Stomach smooth muscle (tissue), 2 donors: Measurements from ENCODE around the gene HLA-DMA.

Experiments
- H3K27ac ChIP-seq: one replicate; pipeline ENCODE4 v1.7.0; 2013; ENCODE audit warnings: mild to moderate bottlenecking, low read length, inconsistent platforms
- H3K27me3 ChIP-seq, 2 donors: one replicate each; pipeline ENCODE4 v1.7.0; 2013; ENCODE audit warnings: low read length in 2 of 2; ENCODE audit not compliant: insufficient read depth in 2 of 2, control insufficient read depth in 1 of 2
- H3K36me3 ChIP-seq, 2 donors: one replicate each; pipeline ENCODE4 v1.7.0; 2013; ENCODE audit warnings: low read length in 2 of 2; ENCODE audit not compliant: control insufficient read depth in 2 of 2, insufficient read depth in 2 of 2
- H3K4me1 ChIP-seq: one replicate; pipeline ENCODE4 v1.7.0; 2013; ENCODE audit warnings: low read length; ENCODE audit not compliant: control insufficient read depth, insufficient read depth
- H3K4me3 ChIP-seq, 2 donors: one replicate each; pipeline ENCODE4 v1.7.0; 2013; ENCODE audit warnings: low read length in 2 of 2
- H3K9ac ChIP-seq, 2 donors: one replicate each; pipeline ENCODE4 v1.7.0; 2013; ENCODE audit warnings: low read length in 2 of 2, mild to moderate bottlenecking in 1 of 2
- H3K9me3 ChIP-seq, 2 donors: one replicate each; pipeline ENCODE4 v1.7.0; 2013; ENCODE audit warnings: low read length in 2 of 2; ENCODE audit not compliant: control insufficient read depth in 2 of 2
- donor health status: healthy.
- donor health status: Pancreatic carcinoma.

Gene HLA-DMA

GRCh38 chr6:32952817-32953739, at the start of gene HLA-DMA:
HLA-DMA (minus strand) TSS chr6:32953097; CDS start chr6:32953036, 61 bp downstream.
- Histone ChIP-seq H3K27me3 (no peaks in the 10 kb centered on the region), H3K9me3 (no peaks in the 10 kb centered on the region), H3K36me3 (no peaks in the 10 kb centered on the region), H3K4me3 (peak within 1 kb of the TSS; percentile 3 to 68), H3K9ac (peak within 1 kb of the TSS; percentile 3 to 58), H3K4me1 (peaks cover 14% of the 10 kb centered on the region), H3K27ac (peak within 1 kb of the TSS; percentile 87)

- H3K4me1 ChIP-seq = no peaks in the 10 kb centered on the region
These were observed 48.8 kb upstream of the HLA-DMA start for GRCh38 chr6:33001685-33002084.

DNA sequence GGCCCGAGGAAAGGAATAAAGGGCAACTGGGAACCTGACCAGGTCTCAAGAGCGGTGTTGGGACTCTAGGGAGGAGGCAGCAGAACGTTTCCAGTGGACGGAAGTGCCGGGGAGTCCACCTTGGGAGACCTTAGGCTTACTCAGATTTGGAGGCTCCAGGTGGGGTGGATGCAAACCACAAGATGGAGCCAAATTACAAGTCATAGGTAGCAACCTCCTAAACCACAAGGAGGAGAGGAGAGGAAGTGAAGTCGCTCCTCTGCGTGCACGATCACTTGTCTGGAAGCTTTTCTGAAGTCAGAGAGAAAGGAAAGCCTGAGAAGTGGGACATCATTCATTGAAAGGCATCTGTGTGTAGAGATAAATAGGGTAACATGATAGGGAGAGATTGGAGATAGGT, 47.2 kb upstream of the HLA-DMA start:
- H3K9ac ChIP-seq = no peak overlapping the region
- peaks cover 9 to 13% of the 10 kb centered on the region in 2 donors for H3K27me3 ChIP-seq
- no peaks in the 10 kb centered on the region for H3K36me3 ChIP-seq
- no peaks in the 10 kb centered on the region for H3K9me3 ChIP-seq
- H3K4me1 ChIP-seq = no peaks in the 10 kb centered on the region
- H3K27ac ChIP-seq = no peak overlapping the region
- H3K4me3 ChIP-seq = no peak overlapping the region

More at GRCh38 chr6:33001685-33002084, 48.8 kb upstream of the HLA-DMA start:
- Histone ChIP-seq H3K27ac (no peak overlapping the region), H3K9me3 (no peaks in the 10 kb centered on the region), H3K27me3 (peaks cover 9 to 11% of the 10 kb centered on the region in 2 donors), H3K4me3 (no peak overlapping the region), H3K9ac (no peak overlapping the region), H3K36me3 (no peaks in the 10 kb centered on the region)

- no peaks in the 10 kb centered on the region for H3K36me3 ChIP-seq
- no peaks in the 10 kb centered on the region for H3K4me1 ChIP-seq
- no peaks in the 10 kb centered on the region for H3K9me3 ChIP-seq
- no peak overlapping the region for H3K9ac ChIP-seq
- H3K27ac ChIP-seq = no peak overlapping the region
- peaks cover 0 to 5% of the 10 kb centered on the region in 2 donors for H3K27me3 ChIP-seq
- no peak overlapping the region for H3K4me3 ChIP-seq
These were observed 42.6 kb upstream of the HLA-DMA start for GRCh38 chr6:32995448-32995847.

GRCh38 chr6:32993363-32993973, 40.6 kb upstream of the HLA-DMA start:
- H3K36me3 ChIP-seq = no peaks in the 10 kb centered on the region
- no peak overlapping the region for H3K9ac ChIP-seq
- H3K27me3 ChIP-seq = peaks cover 0 to 2% of the 10 kb centered on the region in 2 donors
- no peaks in the 10 kb centered on the region for H3K9me3 ChIP-seq
- no peaks in the 10 kb centered on the region for H3K4me1 ChIP-seq
- no peak overlapping the region for H3K27ac ChIP-seq
- H3K4me3 ChIP-seq = no peak overlapping the region

- Histone ChIP-seq H3K36me3 (no peaks in the 10 kb centered on the region), H3K4me1 (no peaks in the 10 kb centered on the region), H3K9me3 (no peaks in the 10 kb centered on the region), H3K27ac (no peak overlapping the region), H3K27me3 (peaks cover 0 to 2% of the 10 kb centered on the region in 2 donors), H3K4me3 (no peak overlapping the region), H3K9ac (no peak overlapping the region)
These were observed 39.1 kb upstream of the HLA-DMA start for GRCh38 chr6:32991972-32992371.

DNA sequence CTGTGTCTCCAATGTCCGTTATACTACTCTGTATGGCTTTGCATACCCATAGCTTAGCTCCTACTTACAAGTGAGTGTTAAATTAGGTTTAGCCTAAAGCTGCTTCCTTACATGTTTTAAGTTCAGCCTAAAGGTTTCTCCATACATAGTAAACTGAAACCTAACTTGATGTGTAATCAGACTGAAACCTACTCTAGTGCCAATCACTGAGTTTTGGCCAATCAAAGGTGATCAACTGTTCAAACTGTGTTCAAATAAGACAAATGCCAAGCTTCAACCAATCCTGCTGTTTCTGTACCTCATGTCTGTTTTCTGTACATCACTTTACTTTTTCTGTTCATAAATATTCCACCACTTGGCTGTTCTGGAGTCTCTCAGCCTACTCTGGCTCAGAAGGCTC, 36.5 kb upstream of the HLA-DMA start:
- Histone ChIP-seq H3K36me3 (no peaks in the 10 kb centered on the region), H3K9ac (no peak overlapping the region), H3K9me3 (no peaks in the 10 kb centered on the region), H3K4me3 (no peak overlapping the region), H3K4me1 (peaks cover 2% of the 10 kb centered on the region), H3K27ac (no peak overlapping the region), H3K27me3 (no peaks in the 10 kb centered on the region)

DNA sequence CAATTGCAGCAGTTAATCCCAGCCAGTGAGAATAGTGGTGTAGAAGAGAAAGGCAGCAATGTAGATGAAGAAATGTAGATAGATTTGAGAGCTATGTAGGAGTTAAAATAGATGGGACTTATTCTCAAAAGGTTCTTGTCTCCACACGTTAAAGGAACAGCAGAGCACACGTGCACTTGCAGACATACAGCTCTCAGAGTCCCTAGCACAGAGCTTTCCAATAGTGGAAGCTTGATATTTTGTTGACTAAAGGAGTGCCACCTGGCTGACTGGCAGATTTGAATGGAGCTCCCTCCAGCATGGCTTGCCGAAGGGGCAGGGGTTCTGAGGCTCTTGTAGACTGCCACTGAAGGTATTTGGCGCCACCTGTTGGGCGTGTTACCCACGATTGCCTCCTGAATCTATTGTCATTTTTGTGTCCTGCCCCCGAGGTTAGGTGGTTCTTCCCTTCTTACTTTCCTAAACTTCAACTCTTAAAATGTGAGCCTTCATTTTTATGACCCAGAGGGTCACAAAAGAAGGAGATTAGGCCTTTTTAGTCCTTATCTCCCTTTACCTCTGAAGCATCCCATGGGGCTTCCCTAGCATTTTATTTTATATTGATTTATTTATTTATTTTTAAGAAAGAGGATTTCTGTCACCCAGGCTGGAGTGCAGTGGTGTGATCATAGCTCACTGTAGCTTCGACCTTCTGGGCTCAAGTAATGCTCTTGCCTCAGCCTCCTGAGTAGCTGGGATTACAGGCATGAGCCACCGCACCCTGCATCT, 31.9 kb upstream of the HLA-DMA start:
- Histone ChIP-seq H3K36me3 (peaks cover 15 to 18% of the 10 kb centered on the region in 2 donors), H3K9ac (no peak overlapping the region), H3K27ac (no peak overlapping the region), H3K9me3 (no peaks in the 10 kb centered on the region), H3K4me3 (no peak overlapping the region), H3K27me3 (no peaks in the 10 kb centered on the region), H3K4me1 (peaks cover 9% of the 10 kb centered on the region)

GRCh38 chr6:32983964-32984621, 31.2 kb upstream of the HLA-DMA start:
- Histone ChIP-seq H3K36me3 (peaks cover 21 to 25% of the 10 kb centered on the region in 2 donors), H3K4me3 (no peak overlapping the region), H3K27me3 (no peaks in the 10 kb centered on the region), H3K9me3 (no peaks in the 10 kb centered on the region), H3K9ac (no peak overlapping the region), H3K4me1 (peaks cover 9% of the 10 kb centered on the region), H3K27ac (no peak overlapping the region)

GRCh38 chr6:32983493-32983848, 30.6 kb upstream of the HLA-DMA start:
- Histone ChIP-seq H3K4me3 (no peak overlapping the region), H3K9ac (no peak overlapping the region), H3K27ac (peak overlapping the region; percentile 49), H3K36me3 (peaks cover 27 to 31% of the 10 kb centered on the region in 2 donors), H3K9me3 (no peaks in the 10 kb centered on the region), H3K4me1 (peaks cover 11% of the 10 kb centered on the region), H3K27me3 (no peaks in the 10 kb centered on the region)
